Testis (tissue), 3 donors: ENCODE results near the gene CPE. TPM values are rescaled to one million over a fixed set of nuclear protein-coding genes. Genes with fewer than 3 reads are reported as not detected.

ENCODE experiments used
- DNase-seq: peaks from one replicate; pipeline ENCODE4 v3.0.0-alpha.2; 2019
- H3K27ac ChIP-seq, 2 donors: fragments of 200-600 bp; sonication (generic); one replicate each; pipeline ENCODE4 v1.5.1; 2019
- H3K27me3 ChIP-seq: fragments of 200-600 bp; sonication (generic); one replicate; pipeline ENCODE4 v1.5.1; 2019
- H3K36me3 ChIP-seq: fragments of 200-600 bp; sonication (generic); one replicate; pipeline ENCODE4 v1.5.1; 2017; ENCODE audit warnings: low read depth; ENCODE audit errors: missing control alignments
- H3K4me1 ChIP-seq: fragments of 200-600 bp; sonication (generic); one replicate; pipeline ENCODE4 v1.5.1; 2019
- H3K4me3 ChIP-seq, 2 donors: fragments of 200-600 bp; sonication (generic); one replicate each; pipeline ENCODE4 v1.5.1; 2017 to 2019
- H3K9me3 ChIP-seq: fragments of 200-600 bp; sonication (generic); one replicate; pipeline ENCODE4 v1.5.1; 2017
- CTCF ChIP-seq, 3 experiments: fragments of 450-650 bp in 2 of 3; fragments of 200-600 bp in 1 of 3; sonication (generic) in 1 of 3; IDR thresholded peaks; one replicate each; pipeline ENCODE4 v1.5.1; 2016 to 2019; ENCODE audit warnings: antibody characterized with exemption in 3 of 3, mild to moderate bottlenecking in 2 of 3, moderate library complexity in 1 of 3
- POLR2A ChIP-seq: fragments of 450-650 bp; IDR thresholded peaks from one replicate; pipeline ENCODE4 v1.6.1; 2017; ENCODE audit warnings: antibody characterized with exemption, mild to moderate bottlenecking, moderate library complexity
- WGBS, 2 donors: methylation state at CpG; one replicate each; pipeline ENCODE4 v1.1.5; 2018; 5-methylcytosine and 5-hydroxymethylcytosine counted together
- intact Hi-C: fragments of 100-400 bp; cut with DNase I; formaldehyde crosslinking; loops from one replicate; pipeline ENCODE4 v1.15.1; 2023; ENCODE audit warnings: low total_unique reads
- polyA plus RNA-seq: library from polyadenylated mRNA; stranded (reverse); fragments of 350-450 nt; fragmentation: Illumina TruSeq; extraction: RNeasy Lipid Tissue Mini Kit (QIAGEN cat#74804); gene quantifications from one replicate; pipeline ENCODE4 v1.2.3, GENCODE V29; 2014; ENCODE audit warnings: low read depth, low replicate concordance; ENCODE audit not compliant: insufficient read depth
- total RNA-seq, 2 donors: library from RNA; depleted of rRNA; stranded (reverse); fragments of >200 nt; gene quantifications; one replicate each; pipeline ENCODE4 v1.2.3, GENCODE V29; 2016

CPE gene
- total and polyA plus RNA-seq, 3 donors from 2014 or later, result 290 to 589 (median 324) TPM

DNA sequence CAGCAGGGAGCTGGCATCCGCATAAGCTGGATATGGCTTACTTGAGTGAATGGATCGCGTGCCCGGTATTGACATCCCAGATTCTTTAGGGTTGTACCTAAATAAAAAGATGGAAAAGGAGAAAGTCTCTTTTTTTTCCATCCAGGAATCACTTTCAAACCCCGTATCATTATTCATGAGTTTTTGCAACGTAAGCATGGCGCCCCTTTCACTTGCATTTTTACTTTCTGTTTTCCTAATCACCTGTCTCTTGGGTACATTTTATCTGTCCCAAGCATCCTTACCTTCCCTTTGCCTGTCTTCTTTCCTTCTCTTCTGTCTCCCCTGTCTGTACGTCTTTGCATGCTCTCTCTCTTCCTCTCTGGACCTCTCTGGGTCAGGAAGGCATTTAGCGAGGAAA is 128.6 kb downstream of the CPE start:
- no peak overlapping the region for H3K4me3 ChIP-seq
- intact Hi-C loops, result no loop called here
- TF ChIP-seq CTCF (IDR thresholded peaks at IDR 0.05), result no peak
- no peak for TF ChIP-seq POLR2A
- H3K9me3 ChIP-seq, result no peaks in the 10 kb centered on the region
- H3K27ac ChIP-seq, result no peak overlapping the region
- H3K36me3 ChIP-seq, result no peaks in the 10 kb centered on the region
- WGBS, 2 donors, result 88 to 93% methylated on average over 9 of the region's 9 CpGs
- H3K27me3 ChIP-seq, result no peaks in the 10 kb centered on the region
- no peak for DNase-seq
- H3K4me1 ChIP-seq, result no peaks in the 10 kb centered on the region

DNA sequence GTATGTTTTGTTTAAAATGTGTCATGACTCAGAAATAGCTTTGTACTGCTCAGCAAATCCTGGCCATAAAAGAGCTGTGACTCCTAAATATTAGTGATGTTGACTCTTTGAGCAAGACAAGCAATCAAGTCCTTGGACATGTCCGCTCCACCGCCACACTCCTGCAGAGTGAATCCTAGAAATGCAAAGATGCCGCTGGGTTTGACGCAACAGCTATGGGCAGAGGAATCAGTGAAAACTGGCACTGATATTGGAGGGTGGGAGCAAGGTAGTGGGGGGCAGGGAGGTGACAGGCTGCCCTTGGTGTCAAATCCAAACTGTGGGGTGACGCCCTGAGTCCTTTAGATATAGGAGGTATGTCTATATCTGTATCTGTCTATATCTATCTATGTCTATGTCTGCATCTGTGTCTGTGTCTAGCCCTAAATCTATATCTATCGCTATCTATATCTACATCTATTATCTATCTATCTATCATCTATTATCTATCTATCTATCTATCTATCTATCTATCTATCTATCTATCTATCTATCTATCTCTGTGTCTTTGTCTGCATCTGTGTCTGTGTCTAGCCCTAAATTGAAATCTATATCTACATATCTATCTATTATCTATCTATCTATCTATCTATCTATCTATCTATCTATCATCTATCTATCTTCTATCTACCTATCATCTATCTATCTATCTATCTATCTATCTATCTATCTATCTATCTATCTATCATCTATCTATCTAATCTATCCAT is 129.7 kb downstream of the CPE start:
- H3K27ac ChIP-seq, result no peak overlapping the region
- intact Hi-C loops, result no loop called here
- H3K9me3 ChIP-seq, result no peaks in the 10 kb centered on the region
- WGBS, 2 donors, result 94 to 95% methylated on average over 6 of the region's 6 CpGs
- H3K27me3 ChIP-seq, result no peaks in the 10 kb centered on the region
- no peak for DNase-seq
- no peaks in the 10 kb centered on the region for H3K4me1 ChIP-seq
- no peak overlapping the region for H3K4me3 ChIP-seq
- H3K36me3 ChIP-seq, result no peaks in the 10 kb centered on the region
- TF ChIP-seq POLR2A, result no peak
- no peak for TF ChIP-seq CTCF (IDR thresholded peaks at IDR 0.05)

DNA sequence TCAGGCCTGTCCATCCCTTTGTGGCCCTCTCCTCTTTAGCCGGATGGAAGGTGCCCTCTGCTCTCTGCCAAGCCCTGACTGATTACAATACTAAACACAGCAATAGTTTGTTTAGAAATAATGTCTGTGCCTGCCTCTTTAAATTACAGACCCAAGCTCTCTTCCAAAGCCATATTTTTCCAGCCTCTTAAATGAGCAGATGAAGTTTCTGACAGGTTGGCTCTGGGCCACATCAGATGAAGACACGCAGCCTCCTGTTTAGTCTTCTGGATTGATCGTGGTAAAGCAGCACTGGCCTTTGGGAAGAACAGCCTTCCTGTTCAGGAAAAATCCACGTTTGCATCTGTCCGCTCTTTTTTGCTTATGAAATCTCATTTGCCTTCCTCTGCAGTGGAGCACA is 133.6 kb downstream of the CPE start:
- H3K4me1 ChIP-seq, result no peaks in the 10 kb centered on the region
- TF ChIP-seq POLR2A (no peak), CTCF (IDR thresholded peaks at IDR 0.05) (no peak)
- intact Hi-C loops, result no loop called here
- no peaks in the 10 kb centered on the region for H3K36me3 ChIP-seq
- H3K27me3 ChIP-seq, result no peaks in the 10 kb centered on the region
- H3K9me3 ChIP-seq, result no peaks in the 10 kb centered on the region
- no peak overlapping the region for H3K27ac ChIP-seq
- H3K4me3 ChIP-seq, result no peak overlapping the region
- no peak for DNase-seq
- WGBS, 2 donors, result 62 to 76% methylated on average over 5 of the region's 5 CpGs

- intact Hi-C loops, result no loop called here
- 86 to 88% methylated on average over 2 of the region's 2 CpGs for WGBS, 2 donors
- Histone ChIP-seq H3K4me3 (no peak overlapping the region), H3K27me3 (no peaks in the 10 kb centered on the region), H3K27ac (no peak overlapping the region), H3K36me3 (no peaks in the 10 kb centered on the region), H3K4me1 (no peaks in the 10 kb centered on the region), H3K9me3 (no peaks in the 10 kb centered on the region)
- no peak for DNase-seq
- TF ChIP-seq CTCF (IDR thresholded peaks at IDR 0.05), result no peak
- no peak for TF ChIP-seq POLR2A
These were observed 135.9 kb downstream of the CPE start for GRCh38 chr4:165514739-165515138.

- no peaks in the 10 kb centered on the region for H3K9me3 ChIP-seq
- H3K27ac ChIP-seq, result no peak overlapping the region
- H3K36me3 ChIP-seq, result no peaks in the 10 kb centered on the region
- intact Hi-C loops, result no loop called here
- WGBS, 2 donors, result 100% methylated on average over 2 of the region's 2 CpGs
- H3K4me1 ChIP-seq, result no peaks in the 10 kb centered on the region
- TF ChIP-seq CTCF (IDR thresholded peaks at IDR 0.05) (no peak), POLR2A (no peak)
- DNase-seq, result no peak
- no peak overlapping the region for H3K4me3 ChIP-seq
- no peaks in the 10 kb centered on the region for H3K27me3 ChIP-seq
These were observed 136.4 kb downstream of the CPE start for GRCh38 chr4:165515201-165515600.
